Glomerular visceral epithelial cell (primary cell): ENCODE data around the gene SPOCK1.

Experiments used
- DNase-seq: peaks from one replicate; pipeline ENCODE4 v3.0.0-alpha.2; 2016; ENCODE audit errors: extremely low spot score

The SPOCK1 gene

GRCh38 chr5:137073189-137073588 is 425.9 kb downstream of the SPOCK1 start:
- peak; percentile 30 for DNase-seq

- peak; percentile 36 for DNase-seq
Measured at GRCh38 chr5:137072361-137073115, 426.6 kb downstream of the SPOCK1 start.

GRCh38 chr5:137071931-137072330 is 427.2 kb downstream of the SPOCK1 start:
- no peak for DNase-seq

GRCh38 chr5:137071526-137071925 is 427.6 kb downstream of the SPOCK1 start:
- no peak for DNase-seq

GRCh38 chr5:137070521-137070920 is 428.6 kb downstream of the SPOCK1 start:
- no peak for DNase-seq

- DNase-seq: no peak
Measured at GRCh38 chr5:137069358-137069757, 429.8 kb downstream of the SPOCK1 start.

- DNase-seq: no peak
Measured at GRCh38 chr5:137061382-137061781, 437.7 kb downstream of the SPOCK1 start.

- DNase-seq: no peak
Measured at GRCh38 chr5:137058089-137058488, 441.0 kb downstream of the SPOCK1 start.

GRCh38 chr5:137056676-137057075 is 442.4 kb downstream of the SPOCK1 start:
- DNase-seq: no peak

- DNase-seq: no peak
Measured at GRCh38 chr5:137055271-137055872, 443.8 kb downstream of the SPOCK1 start.

- no peak for DNase-seq
Measured at GRCh38 chr5:137054792-137055191, 444.3 kb downstream of the SPOCK1 start.

- DNase-seq: no peak
Measured at GRCh38 chr5:137054335-137054734, 444.8 kb downstream of the SPOCK1 start.

GRCh38 chr5:137051161-137051560 is 448.0 kb downstream of the SPOCK1 start:
- no peak for DNase-seq

GRCh38 chr5:137040641-137041340 is 458.3 kb downstream of the SPOCK1 start:
- DNase-seq: no peak

- no peak for DNase-seq
Measured at GRCh38 chr5:137040024-137040423, 459.1 kb downstream of the SPOCK1 start.

- no peak for DNase-seq
Measured at GRCh38 chr5:137037848-137038247, 461.3 kb downstream of the SPOCK1 start.

- DNase-seq: no peak
Measured at GRCh38 chr5:137036640-137037039, 462.5 kb downstream of the SPOCK1 start.

- DNase-seq: no peak
Measured at GRCh38 chr5:137035480-137035878, 463.6 kb downstream of the SPOCK1 start.

- DNase-seq: no peak
Measured at GRCh38 chr5:137034764-137035479, 464.2 kb downstream of the SPOCK1 start.

- DNase-seq: no peak
Measured at GRCh38 chr5:137034213-137034612, 464.9 kb downstream of the SPOCK1 start.

- no peak for DNase-seq
Measured at GRCh38 chr5:137032929-137033328, 466.2 kb downstream of the SPOCK1 start.

- no peak for DNase-seq
Measured at GRCh38 chr5:137027758-137028157, 471.4 kb downstream of the SPOCK1 start.
